Measurements from ENCODE around the gene PRPF40A. TPM values are rescaled to one million over a fixed set of nuclear protein-coding genes. Genes with fewer than 3 reads are reported as not detected.

Gene PRPF40A
- total RNA-seq, 1 experiment from 2014 or later = 166 TPM

- Histone ChIP-seq H3K27ac (ENCODE audit: low read depth, low read length, poor library complexity, severe bottlenecking) (no peak overlapping the region), H3K4me3 (ENCODE audit: low read depth, low read length, poor library complexity, severe bottlenecking) (no peak overlapping the region), H3K4me1 (ENCODE audit: insufficient read depth, low read length, poor library complexity, severe bottlenecking) (peaks cover 5% of the 10 kb centered on the region), H3K27me3 (replicated peaks; ENCODE audit: insufficient read depth, low read depth, low read length, poor library complexity) (no peaks in the 10 kb centered on the region), H3K9me3 (ENCODE audit: low read depth, low read length, poor library complexity, severe bottlenecking) (no peaks in the 10 kb centered on the region), H3K36me3 (ENCODE audit: insufficient read depth, low read length, poor library complexity, severe bottlenecking) (peaks cover 25% of the 10 kb centered on the region)
- intact Hi-C loops (cut with micrococcal nuclease; ENCODE audit: unreplicated experiment) = no loop called here
- no peak for TF ChIP-seq EZH2 (IDR thresholded peaks at IDR 0.05; ENCODE audit: borderline replicate concordance, low read depth, low read length, poor library complexity, severe bottlenecking)
- TF ChIP-seq, protein P1, sequence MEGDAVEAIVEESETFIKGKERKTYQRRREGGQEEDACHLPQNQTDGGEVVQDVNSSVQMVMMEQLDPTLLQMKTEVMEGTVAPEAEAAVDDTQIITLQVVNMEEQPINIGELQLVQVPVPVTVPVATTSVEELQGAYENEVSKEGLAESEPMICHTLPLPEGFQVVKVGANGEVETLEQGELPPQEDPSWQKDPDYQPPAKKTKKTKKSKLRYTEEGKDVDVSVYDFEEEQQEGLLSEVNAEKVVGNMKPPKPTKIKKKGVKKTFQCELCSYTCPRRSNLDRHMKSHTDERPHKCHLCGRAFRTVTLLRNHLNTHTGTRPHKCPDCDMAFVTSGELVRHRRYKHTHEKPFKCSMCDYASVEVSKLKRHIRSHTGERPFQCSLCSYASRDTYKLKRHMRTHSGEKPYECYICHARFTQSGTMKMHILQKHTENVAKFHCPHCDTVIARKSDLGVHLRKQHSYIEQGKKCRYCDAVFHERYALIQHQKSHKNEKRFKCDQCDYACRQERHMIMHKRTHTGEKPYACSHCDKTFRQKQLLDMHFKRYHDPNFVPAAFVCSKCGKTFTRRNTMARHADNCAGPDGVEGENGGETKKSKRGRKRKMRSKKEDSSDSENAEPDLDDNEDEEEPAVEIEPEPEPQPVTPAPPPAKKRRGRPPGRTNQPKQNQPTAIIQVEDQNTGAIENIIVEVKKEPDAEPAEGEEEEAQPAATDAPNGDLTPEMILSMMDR (conservative IDR thresholded peaks at IDR 0.05; ENCODE audit: low read depth, low read length) = no peak
- CTCF ChIA-PET = interaction anchor here (0.6 kb wide), 1 partner anchor 57 kb away, joined by 3 read pairs; no protein-coding TSS in a partner anchor
- BruUV-seq (replicated peaks) = no TSS peak
- POLR2A ChIA-PET (ENCODE audit: low non-redundant PET) = no interaction called here
- DNase-seq (ENCODE audit: low spot score) = no peak
These were observed 102.1 kb downstream of the PRPF40A start for GRCh38 chr2:152615177-152615576.

GRCh38 chr2:152613235-152613634 is 104.0 kb downstream of the PRPF40A start:
- no TSS peak for BruUV-seq (replicated peaks)
- CTCF ChIA-PET = no interaction called here

GRCh38 chr2:152611458-152612231 is 105.6 kb downstream of the PRPF40A start:
- H3K27me3 ChIP-seq (replicated peaks; ENCODE audit: insufficient read depth, low read depth, low read length, poor library complexity) = no peaks in the 10 kb centered on the region
- H3K4me3 ChIP-seq (ENCODE audit: low read depth, low read length, poor library complexity, severe bottlenecking) = no peak overlapping the region
- peak; percentile 49 for DNase-seq (ENCODE audit: low spot score)
- peaks cover 8% of the 10 kb centered on the region for H3K4me1 ChIP-seq (ENCODE audit: insufficient read depth, low read length, poor library complexity, severe bottlenecking)
- ChIA-PET POLR2A (ENCODE audit: low non-redundant PET) (interaction anchor here (0.6 kb wide), 1 partner anchor 86 kb away, joined by 3 read pairs; no protein-coding TSS in a partner anchor), CTCF (no interaction called here)
- no TSS peak for BruUV-seq (replicated peaks)
- no peaks in the 10 kb centered on the region for H3K9me3 ChIP-seq (ENCODE audit: low read depth, low read length, poor library complexity, severe bottlenecking)
- no peaks in the 10 kb centered on the region for H3K36me3 ChIP-seq (ENCODE audit: insufficient read depth, low read length, poor library complexity, severe bottlenecking)
- H3K27ac ChIP-seq (ENCODE audit: low read depth, low read length, poor library complexity, severe bottlenecking) = peak overlapping the region; percentile 37
- intact Hi-C loops (cut with micrococcal nuclease; ENCODE audit: unreplicated experiment) = no loop called here
- TF ChIP-seq, protein P1 (conservative IDR thresholded peaks at IDR 0.05; ENCODE audit: low read depth, low read length) = no peak
- TF ChIP-seq EZH2 (IDR thresholded peaks at IDR 0.05; ENCODE audit: borderline replicate concordance, low read depth, low read length, poor library complexity, severe bottlenecking) = no peak

More at GRCh38 chr2:152613235-152613634, 104.0 kb downstream of the PRPF40A start:
- no peaks in the 10 kb centered on the region for H3K9me3 ChIP-seq (ENCODE audit: low read depth, low read length, poor library complexity, severe bottlenecking)
- H3K4me3 ChIP-seq (ENCODE audit: low read depth, low read length, poor library complexity, severe bottlenecking) = no peak overlapping the region
- H3K27me3 ChIP-seq (replicated peaks; ENCODE audit: insufficient read depth, low read depth, low read length, poor library complexity) = no peaks in the 10 kb centered on the region
- intact Hi-C loops (cut with micrococcal nuclease; ENCODE audit: unreplicated experiment) = no loop called here
- no peak overlapping the region for H3K27ac ChIP-seq (ENCODE audit: low read depth, low read length, poor library complexity, severe bottlenecking)
- POLR2A ChIA-PET (ENCODE audit: low non-redundant PET) = no interaction called here
- H3K4me1 ChIP-seq (ENCODE audit: insufficient read depth, low read length, poor library complexity, severe bottlenecking) = peaks cover 5% of the 10 kb centered on the region
- peaks cover 13% of the 10 kb centered on the region for H3K36me3 ChIP-seq (ENCODE audit: insufficient read depth, low read length, poor library complexity, severe bottlenecking)
- no peak for DNase-seq (ENCODE audit: low spot score)
- TF ChIP-seq EZH2 (IDR thresholded peaks at IDR 0.05; ENCODE audit: borderline replicate concordance, low read depth, low read length, poor library complexity, severe bottlenecking) = no peak
- TF ChIP-seq, protein P1 (conservative IDR thresholded peaks at IDR 0.05; ENCODE audit: low read depth, low read length) = no peak
